ENCODE measurements around the gene UBAP2.
A peak's percentile ranks its signal among the peaks of the same experiment; 100 is the strongest.

The UBAP2 gene

GRCh38 chr9:34048727-34049629 lies at the start of gene UBAP2:
TSS of gene UBAP2 (minus strand) at chr9:34048887. CDS start at chr9:34017148, 31,739 bp downstream.
- DNase-seq (ENCODE audit: low read depth): peak; percentile 98
- H3K4me3 ChIP-seq (ENCODE audit: low read length): peak within 1 kb of the TSS; percentile 85
- H3K36me3 ChIP-seq (ENCODE audit: control insufficient read depth, insufficient read depth, low read length, severe bottlenecking): no peaks in the 10 kb centered on the region
- H3K27me3 ChIP-seq (replicated peaks; ENCODE audit: control insufficient read depth, insufficient read depth, low read length): no peaks in the 10 kb centered on the region
- H3K4me1 ChIP-seq (ENCODE audit: control insufficient read depth, insufficient read depth, low read length): peaks cover 21% of the 10 kb centered on the region
- peak within 1 kb of the TSS; percentile 90 for H3K9ac ChIP-seq (ENCODE audit: low read length)
- no peaks in the 10 kb centered on the region for H3K9me3 ChIP-seq (ENCODE audit: control insufficient read depth, low read length)

DNA sequence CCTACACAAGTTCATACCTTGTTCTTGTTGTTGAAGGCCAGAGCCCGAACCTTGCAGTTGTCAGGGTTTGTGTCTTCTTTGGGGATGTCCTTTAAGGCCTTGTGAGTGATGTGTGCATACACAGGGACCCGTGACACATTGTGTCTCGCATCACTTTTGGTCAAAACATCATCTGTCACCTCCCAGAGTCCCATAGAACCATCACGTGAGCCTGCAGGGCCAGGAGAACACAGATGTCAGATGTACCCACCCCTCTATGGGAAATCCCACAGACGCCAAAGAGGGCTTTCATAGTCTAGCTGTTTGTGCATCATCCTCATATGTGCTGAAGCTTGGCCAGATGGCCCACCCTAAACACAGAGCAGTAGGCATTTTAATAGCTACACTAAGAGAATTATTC lies 49.6 kb upstream of the UBAP2 start:
- peaks cover 7% of the 10 kb centered on the region for H3K4me1 ChIP-seq (ENCODE audit: control insufficient read depth, insufficient read depth, low read length)
- no peak for DNase-seq (ENCODE audit: low read depth)
- H3K27me3 ChIP-seq (replicated peaks; ENCODE audit: control insufficient read depth, insufficient read depth, low read length): no peaks in the 10 kb centered on the region
- H3K9ac ChIP-seq (ENCODE audit: low read length): no peak overlapping the region
- H3K36me3 ChIP-seq (ENCODE audit: control insufficient read depth, insufficient read depth, low read length, severe bottlenecking): peaks cover 76% of the 10 kb centered on the region
- H3K9me3 ChIP-seq (ENCODE audit: control insufficient read depth, low read length): no peaks in the 10 kb centered on the region
- no peak overlapping the region for H3K4me3 ChIP-seq (ENCODE audit: low read length)

GRCh38 chr9:34097865-34098264 lies 49.2 kb upstream of the UBAP2 start:
- H3K27me3 ChIP-seq (replicated peaks; ENCODE audit: control insufficient read depth, insufficient read depth, low read length): no peaks in the 10 kb centered on the region
- H3K4me3 ChIP-seq (ENCODE audit: low read length): no peak overlapping the region
- no peaks in the 10 kb centered on the region for H3K9me3 ChIP-seq (ENCODE audit: control insufficient read depth, low read length)
- no peak for DNase-seq (ENCODE audit: low read depth)
- H3K36me3 ChIP-seq (ENCODE audit: control insufficient read depth, insufficient read depth, low read length, severe bottlenecking): peaks cover 76% of the 10 kb centered on the region
- H3K9ac ChIP-seq (ENCODE audit: low read length): no peak overlapping the region
- H3K4me1 ChIP-seq (ENCODE audit: control insufficient read depth, insufficient read depth, low read length): peaks cover 7% of the 10 kb centered on the region

DNA sequence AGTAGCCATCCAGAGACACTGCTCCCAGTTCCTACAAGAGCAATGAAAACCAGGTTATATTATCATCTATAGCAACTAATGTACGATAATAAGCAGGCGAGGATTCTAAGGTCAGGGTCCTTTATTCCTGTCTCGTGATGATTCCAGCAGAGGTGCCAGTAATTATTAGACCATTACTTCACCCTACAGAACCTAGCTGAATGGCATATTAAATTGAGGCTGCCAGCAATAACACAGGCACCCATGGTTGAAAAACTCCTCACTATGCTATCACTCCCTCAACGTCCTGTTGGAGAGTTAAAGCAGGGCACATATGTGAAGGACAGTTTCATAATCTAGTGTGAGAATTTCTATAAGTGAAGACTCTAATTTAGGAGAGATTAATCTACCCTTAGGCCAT lies 48.1 kb upstream of the UBAP2 start:
- Histone ChIP-seq H3K27me3 (replicated peaks; ENCODE audit: control insufficient read depth, insufficient read depth, low read length) (no peaks in the 10 kb centered on the region), H3K36me3 (ENCODE audit: control insufficient read depth, insufficient read depth, low read length, severe bottlenecking) (peaks cover 75% of the 10 kb centered on the region), H3K9me3 (ENCODE audit: control insufficient read depth, low read length) (no peaks in the 10 kb centered on the region), H3K4me3 (ENCODE audit: low read length) (no peak overlapping the region), H3K9ac (ENCODE audit: low read length) (no peak overlapping the region), H3K4me1 (ENCODE audit: control insufficient read depth, insufficient read depth, low read length) (peaks cover 7% of the 10 kb centered on the region)
- DNase-seq (ENCODE audit: low read depth): no peak

DNA sequence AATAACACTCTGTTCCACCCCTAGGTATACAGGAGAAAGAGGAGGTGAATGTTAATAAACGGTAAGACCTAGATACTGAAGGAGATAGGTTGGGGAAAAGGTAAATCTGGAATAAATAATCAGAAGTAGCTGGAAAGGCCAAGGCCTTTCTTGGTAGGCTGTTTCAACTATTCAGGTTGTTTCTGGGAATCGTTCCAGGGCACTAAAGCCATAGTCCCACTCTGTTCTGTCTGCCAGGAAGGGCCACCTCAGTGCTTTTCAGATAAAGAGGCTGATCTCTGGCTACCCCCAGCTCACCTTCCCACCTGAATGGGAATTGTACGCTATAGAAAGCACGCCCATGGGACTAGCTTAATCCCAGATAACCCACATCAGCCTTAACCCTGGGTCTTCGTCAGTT lies 44.9 kb upstream of the UBAP2 start:
- Histone ChIP-seq H3K9me3 (ENCODE audit: control insufficient read depth, low read length) (no peaks in the 10 kb centered on the region), H3K36me3 (ENCODE audit: control insufficient read depth, insufficient read depth, low read length, severe bottlenecking) (peaks cover 88% of the 10 kb centered on the region)
- no peak for DNase-seq (ENCODE audit: low read depth)

GRCh38 chr9:34089311-34089710 lies 40.6 kb upstream of the UBAP2 start:
- H3K9me3 ChIP-seq (ENCODE audit: control insufficient read depth, low read length): no peaks in the 10 kb centered on the region

More for the DNA sequence above, 44.9 kb upstream of the UBAP2 start:
- peaks cover 7% of the 10 kb centered on the region for H3K4me1 ChIP-seq (ENCODE audit: control insufficient read depth, insufficient read depth, low read length)
- H3K9ac ChIP-seq (ENCODE audit: low read length): no peak overlapping the region
- H3K4me3 ChIP-seq (ENCODE audit: low read length): no peak overlapping the region
- H3K27me3 ChIP-seq (replicated peaks; ENCODE audit: control insufficient read depth, insufficient read depth, low read length): no peaks in the 10 kb centered on the region

GRCh38 chr9:34087370-34087769 lies 38.7 kb upstream of the UBAP2 start:
- H3K9ac ChIP-seq (ENCODE audit: low read length): no peak overlapping the region
- H3K4me3 ChIP-seq (ENCODE audit: low read length): no peak overlapping the region
- no peaks in the 10 kb centered on the region for H3K9me3 ChIP-seq (ENCODE audit: control insufficient read depth, low read length)
- H3K4me1 ChIP-seq (ENCODE audit: control insufficient read depth, insufficient read depth, low read length): peaks cover 16% of the 10 kb centered on the region
- H3K27me3 ChIP-seq (replicated peaks; ENCODE audit: control insufficient read depth, insufficient read depth, low read length): no peaks in the 10 kb centered on the region
- no peak for DNase-seq (ENCODE audit: low read depth)
- H3K36me3 ChIP-seq (ENCODE audit: control insufficient read depth, insufficient read depth, low read length, severe bottlenecking): peaks cover 64% of the 10 kb centered on the region

More at GRCh38 chr9:34089311-34089710, 40.6 kb upstream of the UBAP2 start:
- Histone ChIP-seq H3K36me3 (ENCODE audit: control insufficient read depth, insufficient read depth, low read length, severe bottlenecking) (peaks cover 83% of the 10 kb centered on the region), H3K4me1 (ENCODE audit: control insufficient read depth, insufficient read depth, low read length) (peaks cover 14% of the 10 kb centered on the region), H3K27me3 (replicated peaks; ENCODE audit: control insufficient read depth, insufficient read depth, low read length) (no peaks in the 10 kb centered on the region), H3K9ac (ENCODE audit: low read length) (no peak overlapping the region), H3K4me3 (ENCODE audit: low read length) (no peak overlapping the region)
- DNase-seq (ENCODE audit: low read depth): no peak

DNA sequence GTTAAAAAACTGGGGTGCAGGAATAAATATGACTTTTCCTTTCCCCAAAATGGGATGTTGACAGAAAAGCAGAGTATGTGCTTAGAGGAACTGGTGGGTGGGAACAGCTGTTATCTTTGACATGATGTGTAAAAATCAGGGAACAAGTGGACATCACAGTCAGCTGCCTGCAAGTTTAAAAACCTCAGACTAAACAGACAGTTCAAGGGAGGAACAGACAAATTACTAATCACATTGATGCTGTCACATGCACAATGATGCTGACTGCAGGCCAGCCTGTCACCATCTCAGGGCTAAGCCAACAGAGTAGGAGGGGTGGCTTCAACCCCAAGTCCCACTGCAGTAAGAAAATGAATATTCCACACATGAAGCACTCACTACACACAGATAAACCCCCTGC lies 38.2 kb upstream of the UBAP2 start:
- Histone ChIP-seq H3K9me3 (ENCODE audit: control insufficient read depth, low read length) (no peaks in the 10 kb centered on the region), H3K27me3 (replicated peaks; ENCODE audit: control insufficient read depth, insufficient read depth, low read length) (no peaks in the 10 kb centered on the region), H3K9ac (ENCODE audit: low read length) (no peak overlapping the region), H3K4me1 (ENCODE audit: control insufficient read depth, insufficient read depth, low read length) (peaks cover 16% of the 10 kb centered on the region), H3K4me3 (ENCODE audit: low read length) (no peak overlapping the region), H3K36me3 (ENCODE audit: control insufficient read depth, insufficient read depth, low read length, severe bottlenecking) (peaks cover 59% of the 10 kb centered on the region)
- DNase-seq (ENCODE audit: low read depth): no peak

- Histone ChIP-seq H3K4me1 (ENCODE audit: control insufficient read depth, insufficient read depth, low read length) (peaks cover 16% of the 10 kb centered on the region), H3K9me3 (ENCODE audit: control insufficient read depth, low read length) (no peaks in the 10 kb centered on the region), H3K9ac (ENCODE audit: low read length) (no peak overlapping the region), H3K4me3 (ENCODE audit: low read length) (no peak overlapping the region), H3K27me3 (replicated peaks; ENCODE audit: control insufficient read depth, insufficient read depth, low read length) (no peaks in the 10 kb centered on the region), H3K36me3 (ENCODE audit: control insufficient read depth, insufficient read depth, low read length, severe bottlenecking) (peaks cover 51% of the 10 kb centered on the region)
- DNase-seq (ENCODE audit: low read depth): no peak
Observed at GRCh38 chr9:34085581-34086500, 37.2 kb upstream of the UBAP2 start.

GRCh38 chr9:34084562-34084961 lies 35.9 kb upstream of the UBAP2 start:
- Histone ChIP-seq H3K36me3 (ENCODE audit: control insufficient read depth, insufficient read depth, low read length, severe bottlenecking) (peaks cover 41% of the 10 kb centered on the region), H3K4me3 (ENCODE audit: low read length) (no peak overlapping the region), H3K4me1 (ENCODE audit: control insufficient read depth, insufficient read depth, low read length) (peaks cover 16% of the 10 kb centered on the region), H3K27me3 (replicated peaks; ENCODE audit: control insufficient read depth, insufficient read depth, low read length) (no peaks in the 10 kb centered on the region), H3K9me3 (ENCODE audit: control insufficient read depth, low read length) (no peaks in the 10 kb centered on the region), H3K9ac (ENCODE audit: low read length) (no peak overlapping the region)
- DNase-seq (ENCODE audit: low read depth): peak; percentile 22

- no peak overlapping the region for H3K9ac ChIP-seq (ENCODE audit: low read length)
- no peak for DNase-seq (ENCODE audit: low read depth)
- no peak overlapping the region for H3K4me3 ChIP-seq (ENCODE audit: low read length)
- peaks cover 1% of the 10 kb centered on the region for H3K4me1 ChIP-seq (ENCODE audit: control insufficient read depth, insufficient read depth, low read length)
- no peaks in the 10 kb centered on the region for H3K36me3 ChIP-seq (ENCODE audit: control insufficient read depth, insufficient read depth, low read length, severe bottlenecking)
- no peaks in the 10 kb centered on the region for H3K27me3 ChIP-seq (replicated peaks; ENCODE audit: control insufficient read depth, insufficient read depth, low read length)
- no peaks in the 10 kb centered on the region for H3K9me3 ChIP-seq (ENCODE audit: control insufficient read depth, low read length)
Observed at GRCh38 chr9:34079181-34079580, 30.5 kb upstream of the UBAP2 start.
